ENCODE results near the gene TCAIM.

The TCAIM gene, protein sequence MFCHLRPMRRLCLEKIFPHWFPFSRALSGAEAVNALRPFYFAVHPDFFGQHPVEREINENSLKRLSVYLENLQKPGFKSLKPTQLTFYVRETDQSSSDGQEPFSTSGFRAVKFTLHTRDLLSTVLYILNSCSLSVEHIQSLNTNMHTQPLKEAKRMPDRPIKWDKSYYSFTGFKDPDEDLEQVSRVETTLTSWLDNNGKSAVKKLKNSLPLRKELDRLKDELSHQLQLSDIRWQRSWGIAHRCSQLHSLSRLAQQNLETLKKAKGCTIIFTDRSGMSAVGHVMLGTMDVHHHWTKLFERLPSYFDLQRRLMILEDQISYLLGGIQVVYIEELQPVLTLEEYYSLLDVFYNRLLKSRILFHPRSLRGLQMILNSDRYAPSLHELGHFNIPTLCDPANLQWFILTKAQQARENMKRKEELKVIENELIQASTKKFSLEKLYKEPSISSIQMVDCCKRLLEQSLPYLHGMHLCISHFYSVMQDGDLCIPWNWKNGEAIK

DNA sequence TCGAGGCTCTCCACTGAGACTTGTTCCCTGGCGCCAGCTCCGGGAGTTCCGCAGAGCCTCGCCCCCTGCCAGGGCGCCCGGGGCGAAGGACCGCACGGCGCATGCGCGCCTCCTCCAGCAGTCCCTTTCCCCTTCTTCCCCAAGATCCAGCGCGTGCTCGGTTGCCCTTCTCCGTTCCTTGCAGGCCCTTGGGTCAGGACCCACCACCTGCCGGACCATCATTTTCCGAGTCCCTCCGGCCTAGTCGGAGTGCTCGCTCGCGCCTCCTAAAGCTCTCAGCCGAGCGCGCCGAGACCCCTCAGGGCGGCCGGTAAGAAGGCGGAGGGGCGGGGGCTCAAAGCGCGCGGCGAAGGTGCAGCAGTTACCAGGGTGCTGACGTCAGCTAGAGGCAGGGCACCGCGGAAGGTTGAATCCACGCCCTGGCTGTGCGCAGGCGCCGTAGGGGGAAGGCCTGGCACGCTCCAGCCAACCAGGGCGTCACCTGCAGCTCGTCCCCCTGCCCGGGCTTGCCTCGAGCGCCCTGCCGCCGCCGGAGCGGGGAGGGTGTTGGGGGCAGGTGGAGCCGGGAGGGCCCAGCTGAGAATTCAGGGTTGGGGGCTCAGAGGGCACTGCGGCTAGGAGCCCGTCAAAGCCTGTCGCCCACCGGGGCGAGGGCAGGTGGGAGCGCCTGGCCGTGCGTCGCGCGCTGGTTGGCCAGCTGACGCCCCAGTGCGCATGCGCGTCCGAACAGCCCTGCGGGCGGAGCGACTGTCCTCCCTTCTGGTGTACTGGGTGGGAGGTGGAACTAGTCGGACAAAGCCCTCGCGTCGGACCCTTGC is at the start of gene TCAIM:
TSS of gene TCAIM (plus strand) at position 757 of the 818 bp plus-strand sequence. CDS start 16,017 bp downstream, outside the sequence.
- DNase-seq (ENCODE audit: low spot score), result peak; percentile 98

DNA sequence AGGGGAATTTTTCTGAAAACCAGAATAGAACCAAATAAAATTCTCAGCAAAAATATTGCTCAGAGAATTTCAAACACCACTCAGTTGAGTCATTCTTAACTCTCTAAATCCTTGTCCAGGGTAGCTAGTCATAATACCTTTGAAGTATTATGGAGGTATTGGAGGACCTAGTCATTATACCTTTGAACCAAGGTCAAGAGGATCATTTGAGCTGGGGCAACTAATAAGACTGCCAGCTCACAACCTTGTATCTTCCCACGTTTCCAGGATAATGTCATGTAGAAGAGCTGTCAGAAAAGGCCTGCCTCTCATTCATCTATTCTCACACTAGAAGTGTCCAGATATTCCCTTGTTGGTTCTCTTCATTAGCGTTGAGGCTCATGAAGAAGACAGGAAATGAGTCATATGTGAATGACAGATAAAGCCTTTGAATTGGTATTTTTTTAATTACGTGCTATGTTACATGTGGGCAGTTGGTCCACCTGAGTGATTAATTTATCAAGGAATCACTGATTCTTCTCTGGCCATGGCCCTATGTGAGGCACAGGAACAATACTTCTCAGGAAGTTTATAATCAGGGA is 48.6 kb upstream of the TCAIM start:
- DNase-seq (ENCODE audit: low spot score), result no peak

DNA sequence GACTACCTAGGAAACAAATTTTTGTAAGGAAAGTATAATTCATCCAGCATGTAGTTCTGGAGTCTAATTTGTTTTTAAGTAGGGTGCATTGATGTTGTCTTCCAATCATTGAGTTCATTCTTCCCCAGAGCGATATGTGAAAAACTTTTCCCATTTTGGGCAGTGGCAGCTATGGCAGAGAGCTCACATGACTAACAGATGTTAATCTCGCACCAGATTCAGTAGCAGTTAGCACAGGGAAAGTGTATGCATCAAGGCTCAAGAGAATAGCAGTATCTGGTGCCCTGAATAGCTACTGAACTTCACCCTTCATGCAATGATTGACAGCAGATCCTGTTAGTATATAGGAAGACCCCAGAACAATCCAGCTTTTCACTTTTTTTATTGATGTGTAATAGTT is 46.3 kb upstream of the TCAIM start:
- DNase-seq (ENCODE audit: low spot score), result no peak

DNA sequence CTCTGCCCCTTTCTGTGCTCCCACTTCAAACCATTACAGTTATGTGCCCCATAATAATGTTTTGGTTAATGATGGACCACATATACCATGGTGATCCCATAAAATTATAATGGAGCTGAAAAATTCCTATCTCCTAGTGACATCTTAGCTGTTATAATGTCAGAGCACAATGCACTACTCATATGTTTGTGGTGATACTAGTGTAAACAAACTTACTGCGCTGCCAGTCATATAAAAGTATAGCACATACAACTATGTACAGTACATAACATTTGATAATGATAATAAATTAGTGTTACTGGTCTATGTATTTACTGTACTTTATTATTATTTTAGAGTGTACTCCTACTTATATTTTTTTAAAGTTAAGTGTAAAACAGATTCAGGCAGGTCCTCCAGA is 45.6 kb upstream of the TCAIM start:
- no peak for DNase-seq (ENCODE audit: low spot score)

DNA sequence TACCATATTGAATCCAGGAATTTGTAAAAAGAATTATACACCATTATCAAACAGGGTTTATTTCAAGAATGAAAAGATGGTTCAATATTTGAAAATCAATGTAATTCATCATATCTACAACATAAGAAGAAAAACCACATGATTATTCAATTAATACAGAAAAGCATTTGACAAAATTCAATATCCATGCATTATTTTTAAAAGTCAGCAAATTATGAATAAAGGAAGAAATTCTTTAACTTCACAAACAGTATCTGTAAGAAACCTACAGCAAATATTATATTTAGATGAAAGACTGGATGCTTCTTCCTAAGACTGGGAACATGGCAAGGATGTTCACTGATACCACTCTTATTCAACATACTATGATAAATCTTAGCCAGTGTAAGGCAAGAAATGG is 41.3 kb upstream of the TCAIM start:
- DNase-seq (ENCODE audit: low spot score), result no peak

DNA sequence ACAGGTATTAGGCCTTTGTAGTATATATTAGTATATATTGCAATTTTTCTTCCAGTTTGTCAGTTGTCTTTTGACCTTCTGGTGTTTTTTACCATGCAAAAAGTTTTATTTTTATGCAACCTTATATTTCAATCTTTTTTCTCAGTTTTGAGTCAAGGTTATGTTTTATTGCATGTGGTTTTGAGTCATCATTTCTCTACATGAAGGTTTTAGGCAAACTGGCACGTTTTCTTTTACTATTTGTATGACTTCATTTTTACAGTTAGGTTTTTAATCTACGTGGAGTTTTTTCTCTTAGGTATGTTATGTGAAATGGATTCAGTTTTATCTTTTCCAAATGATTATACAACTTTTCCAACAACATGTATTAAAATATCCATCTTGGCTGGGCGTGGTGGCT is 36.8 kb upstream of the TCAIM start:
- no peak for DNase-seq (ENCODE audit: low spot score)

DNA sequence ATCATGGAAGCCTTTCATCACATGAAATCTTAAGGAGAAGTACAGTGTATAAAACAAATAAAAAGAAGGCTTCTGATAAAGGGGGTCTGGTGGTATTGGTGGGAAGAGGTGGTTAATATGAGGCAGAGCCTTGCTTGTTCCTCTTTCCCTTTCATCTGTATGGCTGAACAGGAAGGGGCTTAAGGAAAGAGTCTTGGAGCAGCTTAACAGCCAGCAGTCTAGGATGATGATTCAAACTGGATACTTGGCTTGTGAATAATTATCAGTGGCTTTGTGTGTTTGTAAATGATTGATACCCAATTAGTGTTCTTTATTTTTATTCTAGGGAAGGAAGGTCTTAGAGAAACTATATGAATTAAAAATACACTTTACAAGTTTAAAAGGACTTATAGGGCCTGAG is 29.1 kb upstream of the TCAIM start:
- no peak for DNase-seq (ENCODE audit: low spot score)

DNA sequence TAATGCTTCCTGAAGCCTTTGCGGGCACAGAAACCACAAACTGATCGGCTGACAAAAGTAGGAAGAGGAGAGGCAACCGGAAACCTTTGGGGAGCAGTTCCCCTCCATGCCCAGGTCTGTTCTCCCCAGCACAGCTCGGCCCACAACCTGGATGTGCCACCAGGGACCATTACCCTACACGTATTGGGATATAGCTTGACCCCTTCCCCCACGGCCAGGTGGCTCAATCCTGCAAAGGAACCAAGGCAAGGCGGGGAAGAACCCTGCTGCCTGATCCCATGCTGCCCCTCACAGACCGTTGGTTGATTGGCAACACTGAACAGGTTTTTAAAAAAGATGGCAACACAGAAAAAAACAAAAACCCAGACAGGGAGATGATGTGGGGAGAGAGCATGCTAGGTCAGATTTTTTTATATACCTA is 19.7 kb upstream of the TCAIM start:
- no peak for DNase-seq (ENCODE audit: low spot score)

DNA sequence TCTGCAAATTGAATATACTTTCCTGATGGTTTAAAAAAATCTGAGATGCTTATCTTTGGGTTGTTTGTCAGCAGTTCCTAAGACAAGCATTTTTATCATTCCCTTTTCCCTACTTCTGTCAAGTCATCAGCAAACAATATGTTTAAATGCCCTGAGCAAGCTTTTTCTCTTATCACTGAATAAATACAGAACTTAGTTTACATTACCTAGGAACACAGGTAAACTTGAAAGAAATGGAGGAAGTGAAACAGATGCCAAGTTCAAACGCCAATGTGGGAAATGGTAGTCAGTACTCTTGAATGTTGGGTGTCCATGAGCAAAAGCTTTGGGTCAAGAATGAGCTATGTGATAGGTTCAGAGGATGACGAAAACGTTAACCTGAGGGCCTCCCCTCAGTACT is 17.2 kb upstream of the TCAIM start:
- DNase-seq (ENCODE audit: low spot score), result no peak

DNA sequence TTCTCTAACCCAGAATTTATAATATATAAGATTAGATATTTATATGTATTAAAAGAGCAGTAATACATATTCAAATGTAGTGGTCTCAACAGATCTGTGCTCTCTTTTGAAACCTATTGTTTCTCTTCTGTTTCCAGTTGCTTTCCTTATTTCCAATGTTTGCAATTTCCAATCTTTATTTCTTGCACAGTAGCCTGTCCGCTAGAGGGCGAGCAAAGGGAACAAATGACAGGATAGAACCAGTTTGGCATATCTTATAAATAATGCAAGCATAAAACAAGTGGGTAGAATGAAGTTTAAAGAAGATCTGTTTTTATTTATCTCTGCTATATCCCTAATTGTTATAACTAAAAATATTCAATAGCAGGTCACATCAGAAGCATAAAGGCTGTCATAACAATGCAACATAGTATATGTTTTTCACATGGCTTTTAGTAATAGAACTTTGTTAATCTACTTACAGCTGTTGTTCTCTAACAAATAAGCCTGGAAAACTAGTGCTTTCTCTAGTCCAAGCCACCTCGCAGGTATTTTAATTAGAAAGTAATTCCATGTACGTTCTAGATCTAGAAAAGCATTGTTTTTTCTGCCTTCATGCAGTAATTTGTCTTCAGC is 15.1 kb upstream of the TCAIM start:
- DNase-seq (ENCODE audit: low spot score), result peak; percentile 23

DNA sequence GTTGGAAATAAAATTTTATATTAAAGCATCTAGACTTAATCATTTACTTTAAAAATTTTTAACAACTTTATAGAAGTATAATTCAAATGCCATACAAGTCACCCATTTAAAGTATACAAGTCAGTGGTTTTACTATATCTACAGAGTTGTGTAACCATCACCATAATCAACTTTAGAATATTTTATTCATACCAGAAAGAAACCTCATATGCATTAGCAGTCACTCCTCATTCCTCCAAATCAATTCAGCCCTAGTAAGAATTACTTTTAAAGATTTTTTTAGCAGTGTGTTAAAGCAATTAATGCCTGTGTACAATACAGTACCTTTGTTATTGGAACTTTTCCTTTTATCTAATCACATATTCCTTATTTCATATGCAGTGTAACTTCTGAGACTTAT is 14.0 kb upstream of the TCAIM start:
- no peak for DNase-seq (ENCODE audit: low spot score)

DNA sequence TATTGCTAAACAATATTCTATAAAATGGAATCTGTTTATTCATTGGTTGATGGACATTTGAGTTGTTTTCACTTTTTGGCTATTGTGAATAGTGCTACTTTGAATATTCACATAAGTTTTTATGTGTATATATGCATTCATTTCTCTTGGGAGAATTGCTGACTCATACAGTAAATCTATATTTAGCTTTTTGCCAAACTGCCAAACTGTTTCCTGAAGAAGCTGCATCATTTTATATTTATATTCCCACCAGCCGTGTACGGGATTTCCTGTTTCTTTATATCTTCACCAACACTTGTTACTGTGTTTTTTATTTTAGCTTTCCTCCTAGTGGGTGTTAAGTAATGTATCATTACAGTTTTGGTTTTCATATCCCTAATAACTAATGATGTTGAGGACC is 12.5 kb upstream of the TCAIM start:
- DNase-seq (ENCODE audit: low spot score), result no peak

DNA sequence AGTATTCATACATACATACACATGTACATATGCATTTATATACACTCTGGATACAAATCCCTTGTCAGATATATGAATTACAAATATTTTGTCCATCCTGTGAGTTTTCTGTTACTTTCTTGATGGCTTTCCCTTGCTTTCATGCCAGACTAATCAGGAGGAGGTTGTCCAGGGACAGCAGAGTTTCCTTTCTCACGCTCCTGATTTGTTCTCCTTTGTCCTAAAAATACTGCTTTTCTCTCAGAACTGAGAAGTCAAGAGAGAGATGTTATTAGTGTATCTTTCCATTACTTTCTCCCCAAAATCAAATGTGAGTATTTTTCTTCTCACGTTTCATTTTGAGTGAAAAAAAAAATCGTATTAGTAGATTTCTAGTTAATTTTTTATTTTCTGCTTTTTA is 12.1 kb upstream of the TCAIM start:
- no peak for DNase-seq (ENCODE audit: low spot score)

DNA sequence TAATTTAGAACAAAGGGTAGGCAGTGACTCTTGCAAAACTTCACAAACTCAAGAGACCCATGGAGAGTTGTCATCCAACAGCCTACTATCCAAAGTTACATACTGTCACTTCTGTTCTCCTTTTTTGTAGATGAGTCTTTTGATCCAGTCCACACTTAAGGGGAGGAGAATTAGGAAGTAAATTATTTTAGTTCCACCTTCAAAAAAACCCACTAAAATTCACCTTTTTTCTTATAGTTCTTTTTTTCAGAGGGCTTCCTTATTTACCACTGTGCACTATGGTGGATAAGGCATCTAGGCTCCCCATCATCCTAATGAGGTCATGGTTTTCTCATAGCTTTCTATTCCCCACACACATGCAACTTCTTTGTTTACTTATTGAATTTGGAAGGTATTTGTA is 8.6 kb upstream of the TCAIM start:
- DNase-seq (ENCODE audit: low spot score), result no peak

DNA sequence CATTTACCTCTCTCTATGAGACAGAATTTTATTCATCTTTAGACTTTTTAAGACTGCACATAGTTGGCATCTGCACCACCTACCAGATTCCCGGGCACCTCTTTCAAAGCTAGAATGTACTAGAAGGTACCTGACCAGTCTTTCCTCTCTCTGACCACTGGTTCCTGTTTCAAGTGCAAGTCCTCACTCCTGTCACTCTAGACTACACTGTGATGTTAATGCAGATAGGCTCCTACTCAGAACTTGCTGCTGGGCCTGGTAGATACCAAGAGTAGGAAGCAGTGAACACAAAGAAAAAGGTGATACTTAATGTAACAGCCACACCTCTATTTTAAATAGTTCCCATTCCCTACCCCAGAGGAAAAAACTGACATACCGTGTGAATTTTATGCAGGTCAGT is 8.1 kb upstream of the TCAIM start:
- no peak for DNase-seq (ENCODE audit: low spot score)

DNA sequence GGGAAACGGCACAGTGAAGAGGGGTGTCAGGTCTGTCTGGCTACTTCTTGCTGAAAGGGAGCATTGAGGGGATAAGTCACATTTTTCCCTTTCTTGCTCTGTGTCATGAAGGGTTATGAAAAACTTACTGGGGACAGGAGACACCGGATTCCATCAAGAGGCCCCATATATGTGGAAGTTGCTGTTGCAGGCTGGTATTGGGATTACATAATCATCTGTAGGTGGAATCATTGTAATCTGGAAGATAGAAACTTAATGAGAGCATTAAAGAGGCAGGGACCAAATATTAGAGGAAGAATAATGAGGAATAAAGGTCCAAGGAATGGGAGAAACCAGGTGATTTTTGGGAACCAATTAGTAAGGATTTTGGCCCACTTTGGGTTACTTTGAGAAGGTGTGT is 4.2 kb upstream of the TCAIM start:
- DNase-seq (ENCODE audit: low spot score), result no peak

DNA sequence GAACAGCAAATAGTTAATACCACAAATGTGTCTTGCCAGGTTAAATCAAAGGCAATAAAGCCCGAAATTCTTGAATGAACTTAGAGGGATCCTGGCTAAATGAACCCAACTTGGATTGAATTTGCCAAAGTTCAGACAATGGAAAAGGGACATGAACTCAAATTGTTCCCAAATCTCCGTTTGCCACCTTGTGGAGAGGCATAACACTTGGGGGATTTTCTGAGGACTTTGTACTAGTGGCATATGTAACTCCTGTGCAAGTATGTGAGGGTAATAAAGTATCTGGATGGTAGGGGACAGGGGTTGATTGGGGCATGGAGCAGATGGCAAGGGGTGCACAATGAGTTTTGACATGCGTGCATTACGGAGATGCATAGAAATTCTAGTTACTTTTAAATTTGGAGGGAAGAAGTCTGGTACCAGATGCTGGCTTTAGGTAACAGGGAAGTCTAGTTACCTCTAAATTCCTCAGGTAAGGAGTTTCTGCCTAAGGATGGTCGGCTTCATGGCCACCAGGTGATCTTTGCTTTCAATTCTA is 1.2 kb upstream of the TCAIM start:
- DNase-seq (ENCODE audit: low spot score), result peak; percentile 24

DNA sequence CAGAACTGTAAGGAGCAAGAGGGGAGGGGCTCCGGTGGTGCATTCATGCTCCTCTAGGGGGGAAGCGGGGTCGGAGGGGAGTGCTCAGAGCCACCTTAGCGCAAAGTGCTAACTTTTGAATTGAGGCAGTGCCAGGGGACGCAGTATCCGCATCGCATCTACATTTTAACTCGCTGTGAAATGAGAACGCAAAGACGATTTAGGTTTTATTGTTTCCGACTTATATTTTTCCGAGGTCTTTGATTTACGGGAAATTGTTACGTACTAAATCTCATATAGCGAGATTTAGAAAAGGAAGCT is 212 bp downstream of the TCAIM start:
- DNase-seq (ENCODE audit: low spot score), result no peak

DNA sequence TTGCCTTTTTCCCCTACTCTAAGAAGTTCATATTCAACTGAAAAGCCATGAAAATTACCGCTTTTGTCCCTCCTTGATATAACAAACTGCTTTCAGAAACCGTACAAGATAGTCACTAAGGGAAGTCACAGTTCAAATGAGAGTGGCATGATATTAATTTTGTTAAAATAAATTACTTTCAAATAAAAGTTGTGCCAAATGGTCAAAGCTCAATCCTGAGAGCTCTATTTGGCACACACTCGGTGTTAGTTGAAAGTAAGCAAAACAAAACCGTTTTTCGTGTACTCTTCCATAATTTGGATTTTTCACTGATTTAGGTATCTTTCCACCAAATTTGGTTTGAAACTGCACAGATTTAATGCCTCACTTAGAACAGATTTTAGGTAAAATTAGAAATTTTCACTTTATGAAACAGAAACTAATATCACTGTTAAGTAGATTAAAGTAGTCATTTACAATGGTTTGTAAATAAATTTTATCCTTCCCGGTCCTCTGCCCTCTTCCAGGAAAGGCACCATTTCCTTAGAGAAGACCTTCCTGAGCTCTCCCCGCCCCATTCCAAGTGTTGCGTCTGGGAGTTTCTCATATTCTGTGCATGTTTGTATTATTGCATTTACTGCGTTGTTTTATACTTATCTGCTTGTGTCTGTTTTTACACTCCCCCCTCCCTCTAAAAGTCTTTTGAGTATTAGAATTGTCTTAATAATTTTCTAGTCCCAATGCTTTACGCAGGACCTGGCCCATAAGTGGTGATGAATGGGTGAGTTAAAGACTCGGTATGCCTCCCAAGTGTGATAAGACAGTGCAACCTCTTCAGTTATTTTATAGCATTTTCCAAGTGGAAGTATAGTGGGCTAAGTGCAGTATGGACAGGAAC is 853 bp downstream of the TCAIM start:
- DNase-seq (ENCODE audit: low spot score), result no peak

DNA sequence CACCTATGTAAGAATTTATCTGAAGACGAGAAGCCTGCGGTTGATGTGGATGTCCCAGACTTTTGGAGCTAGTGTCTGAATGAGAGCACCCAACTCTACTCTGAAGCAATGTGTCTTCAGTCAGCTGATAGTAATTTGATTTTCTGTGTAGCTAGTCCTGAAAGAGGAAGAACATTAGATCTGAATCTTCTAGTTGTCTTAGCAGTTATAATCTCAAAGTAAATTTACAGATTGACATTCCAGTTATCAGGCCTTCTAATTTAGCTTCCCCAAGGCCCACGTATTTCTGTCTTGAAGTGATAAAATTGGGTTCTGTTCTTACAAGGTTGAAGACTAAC is 1.5 kb downstream of the TCAIM start:
- DNase-seq (ENCODE audit: low spot score), result no peak

DNA sequence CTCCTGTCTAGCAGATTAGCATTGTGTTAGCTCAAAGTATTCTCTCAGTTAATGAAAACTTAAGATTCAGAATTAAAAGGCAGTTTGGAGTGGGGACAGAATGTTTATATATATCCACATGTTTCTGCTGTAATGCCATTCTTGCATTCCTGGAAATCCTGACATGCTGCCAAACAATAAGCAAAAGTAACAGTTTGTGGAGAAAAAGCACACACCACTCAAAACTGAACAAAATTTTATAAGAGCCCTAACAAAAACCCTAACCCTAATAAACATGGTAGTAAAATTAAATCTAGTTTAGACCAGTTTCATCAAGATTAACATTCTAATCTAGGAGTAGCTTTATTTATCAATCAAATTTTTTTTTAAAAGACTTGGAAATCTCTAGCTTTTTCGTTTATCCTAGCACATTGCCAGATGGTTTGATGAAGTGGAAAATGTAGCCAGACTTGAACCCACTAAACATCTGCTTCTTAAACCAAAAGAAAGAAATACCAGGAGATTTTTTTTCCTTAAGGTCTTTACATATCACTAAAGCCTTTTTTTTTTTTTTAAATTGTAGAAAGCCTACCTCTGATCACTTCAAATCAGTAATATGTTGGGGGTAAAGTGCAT is 3.7 kb downstream of the TCAIM start:
- no peak for DNase-seq (ENCODE audit: low spot score)
